ENCODE measurements around the gene ATP5PD.
"Not testable (repeated sequence)": the region's sequence is repeated elsewhere in the genome, so short reads cannot be mapped to it uniquely, and the experiment has no call there.

Gene ATP5PD

GRCh38 chr17:75077072-75077495, 30.3 kb upstream of the ATP5PD start:
- DNase-seq: no peak

- DNase-seq: no peak
Measured at GRCh38 chr17:75075597-75076336, 29.0 kb upstream of the ATP5PD start.

GRCh38 chr17:75074532-75074931, 27.8 kb upstream of the ATP5PD start:
- no peak for DNase-seq

GRCh38 chr17:75073618-75074047, 26.9 kb upstream of the ATP5PD start:
- no peak for DNase-seq

- not testable (repeated sequence) for DNase-seq
Measured at GRCh38 chr17:75072909-75073308, 26.1 kb upstream of the ATP5PD start.

- DNase-seq: not testable (repeated sequence)
Measured at GRCh38 chr17:75071478-75072271, 24.9 kb upstream of the ATP5PD start.

- no peak for DNase-seq
Measured at GRCh38 chr17:75069783-75070182, 23.0 kb upstream of the ATP5PD start.

GRCh38 chr17:75068750-75069149, 22.0 kb upstream of the ATP5PD start:
- DNase-seq: no peak

- DNase-seq: no peak
Measured at GRCh38 chr17:75067856-75068255, 21.1 kb upstream of the ATP5PD start.

GRCh38 chr17:75065562-75066151, 18.9 kb upstream of the ATP5PD start:
- DNase-seq: no peak

GRCh38 chr17:75064867-75065561, 18.2 kb upstream of the ATP5PD start:
- DNase-seq: no peak

GRCh38 chr17:75064460-75064859, 17.7 kb upstream of the ATP5PD start:
- DNase-seq: no peak

GRCh38 chr17:75064040-75064439, 17.3 kb upstream of the ATP5PD start:
- no peak for DNase-seq

GRCh38 chr17:75063626-75064025, 16.9 kb upstream of the ATP5PD start:
- no peak for DNase-seq

- no peak for DNase-seq
Measured at GRCh38 chr17:75063201-75063600, 16.4 kb upstream of the ATP5PD start.

- no peak for DNase-seq
Measured at GRCh38 chr17:75061618-75062017, 14.8 kb upstream of the ATP5PD start.

GRCh38 chr17:75061055-75061438, 14.3 kb upstream of the ATP5PD start:
- DNase-seq: no peak

- DNase-seq: no peak
Measured at GRCh38 chr17:75060434-75061054, 13.8 kb upstream of the ATP5PD start.

- DNase-seq: no peak
Measured at GRCh38 chr17:75059369-75060345, 12.9 kb upstream of the ATP5PD start.

GRCh38 chr17:75051941-75052340, 5.2 kb upstream of the ATP5PD start:
- DNase-seq: no peak

- no peak for DNase-seq
Measured at GRCh38 chr17:75049706-75050105, 2.9 kb upstream of the ATP5PD start.
